Measurements from ENCODE around the gene GPR61.

Gene GPR61

GRCh38 chr1:109508873-109509175 lies 30.8 kb upstream of the GPR61 start:
- no peak for DNase-seq (ENCODE audit: low read depth)

- DNase-seq (ENCODE audit: low read depth), result peak; percentile 73
These were observed 30.2 kb upstream of the GPR61 start, which contains the start of gene AMIGO1 for GRCh38 chr1:109509176-109510134. Gene AMIGO1 (minus strand): TSS chr1:109509727. CDS start chr1:109508912, 815 bp downstream.

DNA sequence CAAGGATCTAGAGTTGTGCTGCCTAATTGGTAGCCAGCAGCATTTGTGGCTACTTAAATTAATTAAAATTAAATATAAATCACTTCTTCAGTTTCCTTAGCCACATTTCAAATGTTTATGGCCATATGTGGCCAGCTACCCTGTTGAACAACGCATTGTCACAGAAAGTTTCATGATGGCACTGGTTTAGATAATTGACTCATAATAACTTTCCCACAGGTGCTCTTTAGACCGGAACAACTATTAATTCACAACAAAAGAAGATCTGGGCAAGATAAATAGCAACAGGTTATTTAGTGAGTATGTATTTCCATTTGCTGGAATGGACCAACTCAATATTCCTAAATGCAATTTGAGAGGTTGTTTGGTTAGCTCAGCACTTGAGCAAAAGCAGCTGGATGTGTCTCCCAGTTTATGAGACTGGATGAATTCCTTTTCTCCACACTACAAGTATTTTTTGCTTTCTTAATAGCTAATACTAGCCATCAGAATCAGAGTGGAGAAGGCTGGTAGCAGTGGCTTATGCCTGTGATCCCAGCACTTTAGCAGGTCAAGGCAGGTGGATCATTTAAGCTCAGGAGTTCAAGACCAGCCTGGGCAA lies 26.5 kb upstream of the GPR61 start:
- DNase-seq (ENCODE audit: low read depth), result no peak

DNA sequence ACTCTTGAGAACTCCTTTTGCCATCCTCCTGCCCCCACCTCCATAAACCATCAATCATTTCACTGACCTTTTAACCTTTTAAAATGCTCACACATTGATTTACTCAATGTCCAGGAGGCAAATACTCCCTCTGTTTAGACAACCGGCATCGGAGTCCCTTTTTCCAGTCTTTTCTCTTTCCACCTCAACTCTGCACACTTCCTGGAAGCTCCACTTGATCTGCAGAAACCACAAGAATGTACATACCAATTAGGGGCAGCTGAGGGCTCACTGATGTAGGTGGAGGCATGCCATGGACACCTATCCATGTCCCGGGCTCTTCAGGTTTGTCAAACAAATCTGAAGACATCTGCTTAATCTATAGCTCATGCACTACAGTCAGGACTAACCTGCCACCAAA lies 24.8 kb upstream of the GPR61 start:
- no peak for DNase-seq (ENCODE audit: low read depth)

- DNase-seq (ENCODE audit: low read depth), result peak; percentile 66
These were observed 22.8 kb upstream of the GPR61 start for GRCh38 chr1:109516872-109517271.

DNA sequence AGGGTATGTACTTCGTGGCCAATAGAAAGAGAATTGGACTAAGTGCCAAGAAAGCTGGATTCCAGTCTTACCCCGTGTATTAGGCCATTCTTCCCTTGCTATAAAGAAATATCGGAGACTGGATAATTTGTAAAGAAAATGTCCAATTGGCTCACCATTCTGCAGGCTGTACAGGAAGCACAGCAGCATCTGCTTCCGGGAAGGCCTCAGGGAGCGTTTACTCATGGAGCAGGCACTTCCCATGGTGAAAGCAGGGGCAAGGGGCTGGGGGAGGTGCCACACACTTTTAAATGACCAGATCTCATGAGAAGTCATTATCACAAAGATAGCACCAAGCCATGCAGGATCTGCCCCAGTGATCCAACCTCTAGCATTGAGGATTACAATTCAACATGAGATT lies 22.3 kb upstream of the GPR61 start:
- DNase-seq (ENCODE audit: low read depth), result peak; percentile 37

GRCh38 chr1:109521002-109521951 lies 18.4 kb upstream of the GPR61 start:
- no peak for DNase-seq (ENCODE audit: low read depth)

DNA sequence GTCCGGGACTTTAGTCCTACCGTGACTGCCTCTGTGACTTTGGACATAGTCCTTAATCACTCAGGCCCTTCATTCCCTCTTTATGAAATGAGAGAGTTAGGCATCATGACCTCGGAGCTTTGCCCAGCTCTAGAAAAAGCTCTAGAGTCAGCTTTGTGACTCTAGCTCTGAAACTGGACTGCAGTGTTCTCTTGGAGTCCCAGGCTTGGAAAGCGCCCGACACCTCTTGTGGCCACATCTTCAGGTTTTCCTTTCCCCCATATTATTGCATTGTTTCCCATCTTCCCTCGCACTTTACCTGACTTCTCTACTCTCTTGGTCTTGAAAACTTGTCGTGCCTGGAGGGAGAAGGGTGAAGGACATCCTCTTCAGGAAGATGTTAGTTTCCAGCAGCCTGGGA lies 17.6 kb upstream of the GPR61 start:
- no peak for DNase-seq (ENCODE audit: low read depth)

GRCh38 chr1:109523706-109524105 lies 16.0 kb upstream of the GPR61 start:
- DNase-seq (ENCODE audit: low read depth), result no peak

DNA sequence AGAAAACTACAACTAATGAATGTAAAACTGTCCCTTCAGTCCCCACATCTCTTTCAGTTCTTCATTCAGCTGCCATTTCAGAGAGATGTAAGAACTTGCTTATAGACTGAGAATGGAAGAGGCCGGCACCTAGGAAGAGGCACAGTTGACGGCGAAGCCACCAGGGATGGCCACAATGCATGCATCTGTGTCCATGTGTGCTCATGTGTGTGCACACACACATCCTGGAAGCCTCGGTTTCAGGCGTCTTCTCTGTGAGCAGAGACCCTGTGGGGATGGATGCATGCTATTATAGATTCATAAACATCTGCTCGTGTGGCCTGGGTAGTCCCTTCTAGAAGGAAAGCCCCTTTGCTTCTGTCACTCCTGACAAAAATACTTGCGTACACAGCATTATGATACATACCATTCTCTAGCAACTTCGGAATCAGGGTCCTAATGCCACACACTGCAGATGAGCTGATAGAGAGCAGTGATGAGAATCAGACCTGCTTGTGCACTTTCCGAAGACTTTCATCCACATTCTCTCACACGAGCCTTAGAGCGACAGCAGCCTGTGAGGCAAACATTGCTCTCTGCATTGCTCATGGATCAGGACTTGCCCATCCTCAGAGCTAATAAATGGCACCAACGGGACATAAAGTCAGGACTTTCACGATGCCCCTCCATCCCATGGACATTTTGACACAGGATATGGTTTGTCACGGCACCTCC lies 12.4 kb upstream of the GPR61 start:
- no peak for DNase-seq (ENCODE audit: low read depth)

DNA sequence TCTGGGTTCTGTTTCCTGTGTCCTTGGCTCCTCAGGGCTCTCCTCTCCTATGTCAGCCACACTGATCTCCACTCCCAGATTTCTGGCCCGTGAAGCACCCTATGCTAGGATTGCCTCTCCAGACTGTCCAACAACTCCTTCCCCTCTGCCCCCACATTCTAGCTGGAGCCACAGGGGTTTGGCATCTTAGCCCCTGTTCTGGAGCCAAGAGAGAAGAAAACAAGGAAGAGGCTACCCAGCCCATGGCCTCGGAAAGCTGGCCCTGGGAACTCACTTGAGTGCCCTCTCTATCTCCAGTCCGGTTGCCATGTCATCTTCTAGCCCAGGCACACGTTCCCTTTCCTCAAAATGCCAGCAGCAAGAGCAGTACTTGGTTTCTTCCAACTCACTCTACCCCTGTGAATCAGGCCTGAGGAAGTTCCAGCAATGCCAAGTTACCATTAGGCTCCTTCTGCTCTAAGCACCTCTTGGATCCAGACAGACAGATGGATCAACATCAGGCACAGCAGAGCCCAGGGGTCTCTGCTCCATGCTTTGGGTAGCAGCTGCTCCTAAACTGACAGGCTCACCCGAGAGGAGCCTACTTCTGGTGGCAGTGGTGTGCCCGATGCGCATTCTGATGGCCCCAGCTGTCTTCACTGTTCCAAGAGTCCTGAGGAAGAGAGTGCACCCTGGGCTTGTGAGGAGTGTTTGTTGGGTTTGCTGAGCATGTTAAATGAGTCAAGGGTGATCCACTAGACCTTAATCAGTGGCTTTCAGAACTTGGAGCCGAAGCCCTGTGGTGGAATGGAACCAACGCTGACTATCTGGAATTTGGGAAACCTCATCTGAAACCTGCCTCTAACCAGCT lies 11.6 kb upstream of the GPR61 start:
- no peak for DNase-seq (ENCODE audit: low read depth)

GRCh38 chr1:109528712-109529111 lies 11.0 kb upstream of the GPR61 start:
- no peak for DNase-seq (ENCODE audit: low read depth)

- DNase-seq (ENCODE audit: low read depth), result no peak
These were observed 9.7 kb upstream of the GPR61 start for GRCh38 chr1:109529881-109530456.

DNA sequence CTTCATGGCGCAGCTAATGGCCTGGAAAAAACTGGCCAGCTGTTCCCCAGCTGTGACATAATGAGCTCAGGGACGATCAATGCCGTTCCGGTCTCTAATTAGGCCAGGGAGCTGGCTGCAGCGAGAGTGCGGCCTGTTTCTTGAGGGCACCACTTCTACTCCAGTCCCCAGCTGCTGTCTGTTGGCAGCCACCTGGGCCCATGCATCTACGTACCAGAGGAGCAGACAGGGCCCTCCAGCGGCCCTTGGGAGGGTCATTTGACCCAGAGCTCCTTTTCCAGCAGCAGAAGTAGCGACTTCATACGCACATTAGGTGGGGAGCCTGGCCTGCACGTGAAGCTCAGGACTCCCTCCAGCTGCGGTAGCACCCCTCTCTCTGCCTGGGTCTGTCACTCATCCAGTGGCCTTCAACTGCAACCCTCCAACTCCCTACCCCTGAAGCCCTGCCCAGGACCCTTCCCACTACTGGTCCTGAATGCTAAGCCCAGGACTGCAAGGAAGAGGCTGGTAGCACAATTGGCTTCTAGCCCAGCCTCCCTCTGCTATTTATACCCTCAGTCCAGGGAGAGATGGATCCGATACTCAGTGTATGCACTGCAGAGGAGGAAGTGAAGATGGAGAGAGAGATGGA lies 9.1 kb upstream of the GPR61 start:
- DNase-seq (ENCODE audit: low read depth), result no peak

DNA sequence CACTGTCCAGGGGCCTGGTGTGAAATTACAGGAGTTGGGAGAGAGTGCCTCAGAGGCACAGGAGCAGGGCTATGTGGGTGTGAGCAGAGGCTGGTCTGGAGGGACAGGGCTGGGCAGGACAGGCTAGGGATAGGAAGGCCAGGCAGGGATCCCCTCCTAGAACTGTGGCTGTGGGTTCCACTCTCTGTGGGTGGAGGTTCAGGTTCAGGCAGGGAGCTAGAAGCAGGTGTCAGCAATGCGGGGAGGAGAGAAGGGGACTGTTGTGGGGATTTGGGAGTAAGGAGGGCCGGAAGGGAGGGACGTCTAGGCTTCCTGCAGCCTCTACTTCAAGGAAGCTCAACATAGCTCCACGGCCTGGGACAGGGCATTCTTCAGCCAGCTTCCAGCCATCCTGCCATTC lies 8.3 kb upstream of the GPR61 start:
- no peak for DNase-seq (ENCODE audit: low read depth)

- peak; percentile 23 for DNase-seq (ENCODE audit: low read depth)
These were observed 7.8 kb upstream of the GPR61 start for GRCh38 chr1:109531826-109532364.

DNA sequence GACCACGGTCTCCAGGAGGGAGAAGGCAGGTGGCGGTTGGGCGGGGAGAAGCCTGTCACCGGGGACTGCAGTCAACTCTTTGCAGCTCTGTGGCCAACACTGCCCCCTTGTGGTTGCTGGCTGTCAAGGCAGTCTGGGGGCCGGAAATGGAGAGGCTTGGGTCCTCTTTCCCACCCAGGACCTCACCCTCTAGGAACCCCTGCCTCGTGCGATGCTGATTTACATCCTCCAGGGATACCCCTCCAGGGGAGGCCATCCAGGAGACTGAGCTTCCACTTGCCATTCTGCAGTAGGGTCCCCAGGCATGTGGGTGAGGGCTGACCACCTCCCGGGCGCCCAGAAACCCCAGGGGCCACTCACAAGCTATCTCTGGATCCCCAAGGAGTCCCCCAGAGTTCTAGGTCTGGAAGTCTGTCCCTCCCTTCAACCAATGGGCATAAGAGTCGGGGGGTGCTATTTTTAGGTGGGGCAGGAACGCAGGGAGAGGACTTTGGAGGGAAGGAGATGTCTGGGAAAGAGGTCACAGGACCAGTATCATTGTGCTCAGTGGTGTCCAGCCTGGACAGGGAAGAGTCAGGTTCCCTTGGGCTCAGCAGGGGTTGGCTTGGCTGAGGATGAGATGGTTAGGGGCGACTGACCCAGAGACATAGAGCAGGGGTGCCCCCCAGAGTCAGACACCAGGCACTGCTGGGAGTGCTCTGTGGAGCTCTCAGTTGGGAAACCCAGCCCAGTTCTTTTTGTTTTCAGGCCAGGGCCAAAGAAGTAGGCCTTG lies 7.1 kb upstream of the GPR61 start:
- peak; percentile 86 for DNase-seq (ENCODE audit: low read depth)

GRCh38 chr1:109534307-109534858 lies 5.3 kb upstream of the GPR61 start:
- no peak for DNase-seq (ENCODE audit: low read depth)

- DNase-seq (ENCODE audit: low read depth), result no peak
These were observed 4.2 kb upstream of the GPR61 start for GRCh38 chr1:109535481-109535880.

All from ELR (cell line).